Activated CD4-positive, alpha-beta T cell treated with anti-CD3 and anti-CD28 coated beads, Interleukin-2, amount 50 U/mL, for 1 hour (primary cell): ENCODE data around the gene NCL.
"Not testable (repeated sequence)": the region's sequence is repeated elsewhere in the genome, so short reads cannot be mapped to it uniquely, and the experiment has no call there.

Source experiments
- DNase-seq: peaks from one replicate; pipeline ENCODE4 v3.0.0-alpha.2; 2020

The NCL gene

DNA sequence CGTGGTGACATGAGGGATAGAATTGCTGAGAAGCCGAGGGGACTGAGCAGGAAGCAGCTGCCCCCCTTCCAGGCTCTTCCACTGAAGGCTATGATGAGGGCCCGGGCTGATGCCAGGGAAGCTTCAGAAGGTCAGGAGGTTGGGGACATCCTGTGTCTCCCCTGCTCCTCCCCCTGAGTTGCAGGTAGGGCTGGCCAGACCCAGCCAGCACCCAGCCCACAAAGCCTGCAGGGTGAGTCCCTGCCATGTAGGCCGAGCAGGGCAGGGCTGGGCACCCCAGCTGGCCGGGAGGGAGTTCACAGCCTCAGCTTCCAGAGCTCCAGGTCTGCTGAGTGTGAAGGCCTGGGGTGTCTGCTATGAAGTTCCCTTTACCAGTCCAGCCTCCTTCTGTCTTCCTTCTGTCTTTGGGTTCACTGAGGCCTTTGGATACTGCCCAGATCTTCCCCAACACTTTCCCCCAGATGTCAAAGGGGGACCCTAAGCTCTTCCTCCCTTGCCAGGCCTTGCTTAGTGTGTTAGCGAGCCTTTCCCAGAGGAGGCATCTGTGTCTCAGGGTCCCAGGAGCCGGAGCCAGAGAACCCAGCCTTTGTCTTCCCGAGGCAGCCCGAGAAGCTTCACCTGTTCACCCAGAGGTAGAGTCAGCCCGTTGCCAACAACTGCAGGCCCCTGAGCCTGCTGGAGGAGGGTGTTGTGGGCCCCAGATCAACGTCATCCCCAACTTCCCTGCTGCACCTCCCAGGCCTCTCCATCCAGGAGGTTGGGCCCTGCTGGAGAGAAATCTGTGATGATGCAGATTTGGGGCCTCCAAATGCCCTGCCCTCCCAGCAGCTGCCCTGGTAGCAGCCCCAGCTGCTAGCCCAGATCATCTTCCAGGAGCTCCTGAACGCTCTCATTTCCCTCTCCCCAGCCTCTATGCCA lies 3.6 kb upstream of the NCL start:
- no peak for DNase-seq

DNA sequence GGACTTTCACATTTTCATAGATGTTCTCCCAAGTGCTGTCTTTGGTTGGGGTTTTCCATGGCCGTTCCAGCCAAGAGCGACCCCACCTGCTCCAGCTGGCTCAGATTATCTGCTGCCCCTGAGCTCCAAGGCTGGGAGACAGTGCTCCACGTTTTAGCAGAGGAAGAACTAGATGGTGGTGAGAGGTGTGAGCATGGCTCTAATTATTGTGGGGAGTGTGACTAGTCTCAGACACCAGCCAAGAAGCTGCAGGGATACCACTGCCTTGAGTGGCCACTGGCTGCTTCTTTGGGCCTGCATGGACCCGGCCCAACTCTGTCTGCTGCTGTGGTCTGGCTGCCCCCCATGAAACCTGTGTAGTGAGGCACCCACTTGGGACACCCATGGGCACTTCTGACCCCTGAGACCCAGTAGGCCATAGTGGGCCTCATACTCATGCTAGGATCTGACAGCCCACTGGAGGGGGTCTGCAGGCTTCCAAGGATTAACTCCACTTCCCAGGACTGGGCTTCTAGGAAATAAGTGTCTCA lies 2.8 kb upstream of the NCL start:
- DNase-seq: no peak

DNA sequence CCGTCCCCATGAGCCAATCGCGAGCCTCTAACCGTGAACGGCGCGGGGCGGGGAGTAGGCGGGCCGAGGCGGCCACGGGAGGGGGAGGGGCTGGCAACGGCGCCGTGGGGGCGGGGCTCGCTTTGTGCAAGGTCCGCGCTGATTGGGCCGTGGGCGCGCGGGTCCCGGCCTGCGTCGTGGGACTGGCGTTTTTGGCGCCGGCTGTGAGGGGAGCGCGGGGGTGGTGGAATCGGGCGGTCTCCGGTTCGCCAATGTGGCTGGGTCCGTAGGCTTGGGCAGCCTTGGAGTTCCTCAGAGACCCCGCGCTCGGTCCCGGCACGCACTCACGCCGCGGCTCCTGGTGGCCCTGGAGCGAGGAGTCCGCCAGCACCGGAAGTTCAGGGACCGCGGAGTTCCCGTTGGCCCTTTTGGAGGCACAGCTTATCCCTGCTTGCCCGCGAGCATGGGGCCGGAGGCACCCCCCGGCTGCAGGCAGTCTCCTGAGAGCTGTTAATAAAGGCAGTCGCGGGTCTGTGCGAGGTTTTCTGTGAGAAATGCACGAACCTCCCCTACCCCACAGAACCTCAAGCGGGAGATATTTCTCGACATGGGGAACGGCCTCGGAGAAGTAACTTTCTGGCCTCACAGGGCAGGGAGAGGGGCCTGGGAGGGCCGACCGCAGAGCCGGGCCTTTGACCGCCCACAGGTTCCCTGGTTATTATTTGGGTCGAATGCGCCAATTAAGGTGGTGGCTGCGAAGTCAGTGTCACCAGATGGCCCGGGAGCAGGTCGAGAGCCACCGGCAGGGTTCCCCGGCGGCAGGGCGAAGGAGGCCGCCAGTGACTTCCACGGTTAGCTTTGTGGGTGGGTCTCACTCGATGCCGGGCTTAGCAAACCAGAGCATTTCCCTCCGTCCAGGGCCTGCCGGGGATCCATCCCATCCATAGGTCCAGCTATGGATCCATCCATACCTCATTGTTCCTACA lies 574 bp upstream of the NCL start:
- DNase-seq: peak; percentile 98

DNA sequence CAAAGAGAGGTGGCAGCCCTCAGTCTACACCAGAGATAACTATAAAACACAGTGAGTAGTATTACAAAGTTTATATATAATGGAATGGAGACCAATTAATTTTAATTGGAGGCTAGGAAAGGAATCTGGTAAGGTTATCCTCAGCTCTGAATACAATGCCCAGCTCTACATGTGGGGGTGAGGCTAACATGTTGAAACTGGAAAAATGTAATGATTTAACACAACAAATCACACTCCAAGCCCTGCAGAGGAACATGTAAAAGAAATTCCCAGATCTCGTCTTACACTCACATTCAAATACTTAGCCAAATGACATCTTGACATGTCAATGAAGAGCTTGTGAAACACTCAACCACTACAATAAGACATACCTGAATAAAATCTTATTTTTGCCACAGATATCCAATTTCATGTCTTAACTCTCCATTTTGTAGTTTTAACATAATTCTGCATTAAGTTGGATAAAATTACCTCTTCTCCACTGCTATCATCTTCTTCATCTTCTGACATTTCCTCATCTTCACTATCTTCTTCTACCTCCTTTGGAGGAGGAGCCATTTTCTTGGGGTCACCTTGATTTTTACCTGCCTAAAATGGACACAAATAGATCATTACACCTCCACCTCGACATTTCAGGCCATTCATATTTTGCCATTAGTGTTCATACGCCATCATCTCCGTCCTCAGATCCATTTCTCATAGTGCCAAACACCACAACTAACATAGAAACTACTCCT lies 1.4 kb downstream of the NCL start:
- no peak for DNase-seq

DNA sequence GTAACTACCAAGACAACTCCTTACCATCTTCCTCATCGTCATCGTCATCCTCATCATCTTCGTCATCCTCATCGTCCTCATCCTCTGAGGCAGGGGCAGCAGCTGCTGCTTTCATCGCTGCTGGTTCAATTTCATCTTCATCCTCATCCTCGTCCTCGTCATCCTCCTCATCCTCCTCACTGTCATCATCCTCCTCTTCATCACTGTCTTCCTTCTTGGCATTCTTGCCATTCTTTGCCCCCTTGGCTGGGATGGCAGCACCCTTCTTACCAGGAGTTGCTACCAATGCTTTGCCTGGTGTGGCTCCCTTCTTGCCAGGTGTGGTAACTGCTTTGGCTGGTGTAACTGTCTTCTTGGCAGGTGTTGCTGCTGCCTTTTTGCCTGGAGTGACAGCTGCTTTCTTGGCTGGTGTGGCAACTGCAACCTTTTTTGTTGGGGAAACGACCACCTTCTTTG lies 2.7 kb downstream of the NCL start:
- DNase-seq: no peak

DNA sequence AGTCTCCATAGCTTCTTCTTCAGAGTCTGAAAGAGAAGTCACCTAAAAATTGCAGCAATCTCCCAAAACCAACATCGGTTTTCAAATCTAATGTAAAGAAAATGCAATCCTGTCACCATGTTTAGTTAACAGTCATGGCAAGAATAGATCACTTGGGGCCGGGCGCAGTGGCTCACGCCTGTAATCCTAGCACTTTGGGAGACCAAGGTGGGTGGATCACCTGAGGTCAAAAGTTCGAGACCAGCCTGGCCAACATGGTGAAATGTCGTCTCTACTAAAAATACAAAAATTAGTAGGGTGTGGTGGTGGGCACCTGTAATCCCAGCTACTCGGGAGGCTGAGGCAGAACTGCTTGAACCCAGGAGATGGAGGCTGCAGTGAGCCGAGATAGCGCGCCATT lies 3.4 kb downstream of the NCL start:
- DNase-seq: not testable (repeated sequence)

DNA sequence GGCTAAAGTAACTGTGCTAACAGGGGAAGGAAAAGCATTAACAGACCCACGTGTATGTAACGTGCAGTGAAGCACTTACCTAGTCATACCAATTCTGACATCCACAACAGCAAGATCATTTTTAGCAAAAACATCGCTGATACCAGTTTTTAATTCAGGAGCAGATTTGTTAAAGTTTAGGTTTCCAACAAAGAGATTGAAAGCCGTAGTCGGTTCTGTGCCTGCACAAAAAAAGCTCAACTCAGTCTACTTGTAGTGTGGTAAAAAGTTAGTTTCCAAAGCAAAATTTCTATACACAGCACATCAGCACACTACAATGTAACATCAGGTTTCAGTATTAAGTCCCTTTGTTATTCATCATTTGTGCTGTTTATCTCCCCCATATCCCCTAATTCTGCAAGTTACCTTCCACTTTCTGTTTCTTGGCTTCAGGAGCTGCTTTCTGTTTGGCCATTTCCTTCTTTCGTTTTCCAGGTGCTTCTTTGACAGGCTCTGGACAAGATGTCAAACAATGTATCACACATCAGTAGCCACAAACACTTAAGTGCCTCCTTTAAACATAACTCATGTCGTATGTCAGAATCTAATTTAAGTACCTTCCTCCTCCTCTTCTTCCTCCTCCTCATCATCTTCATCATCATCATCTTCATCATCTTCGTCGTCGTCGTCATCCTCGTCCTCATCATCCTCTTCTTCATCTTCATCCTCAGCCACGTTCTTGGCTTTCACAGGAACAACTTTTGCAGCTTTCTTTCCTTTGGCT lies 4.0 kb downstream of the NCL start:
- no peak for DNase-seq

DNA sequence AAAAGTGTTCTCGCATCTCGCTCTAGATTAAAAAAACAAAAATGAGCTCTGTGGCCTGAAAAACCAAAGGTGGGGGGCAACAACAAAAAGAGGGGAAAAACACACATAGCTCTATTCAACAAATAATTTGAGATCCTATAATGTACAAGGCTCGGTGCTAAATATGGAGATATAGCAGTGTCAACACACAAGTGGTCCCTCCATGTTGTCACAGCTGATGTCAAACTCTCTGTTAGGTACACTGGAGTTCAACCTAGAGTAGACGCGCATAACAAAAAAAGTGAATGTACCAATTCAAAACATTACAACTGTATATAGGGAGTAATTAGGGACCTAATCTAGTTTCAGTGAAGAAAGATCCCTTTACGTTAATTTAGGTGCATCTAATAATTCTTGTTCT lies 5.9 kb downstream of the NCL start:
- DNase-seq: no peak

DNA sequence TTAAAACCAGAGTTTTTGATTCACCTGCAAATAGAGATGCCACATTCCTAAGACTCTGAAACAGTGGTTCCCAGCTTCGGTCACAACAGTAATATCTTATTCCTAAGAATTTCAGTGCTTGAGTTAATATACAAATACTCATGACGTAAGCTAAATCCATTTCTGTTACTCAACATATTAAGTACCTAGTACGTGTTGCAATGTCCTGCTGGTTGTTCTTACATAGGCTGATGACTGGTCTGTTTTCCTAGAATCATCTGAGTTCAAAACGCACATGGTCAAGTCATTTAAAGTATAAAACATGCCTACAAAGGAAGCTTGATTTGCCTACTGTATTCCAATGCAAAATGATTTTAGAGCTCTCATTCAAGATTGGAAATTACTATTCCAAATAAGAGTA lies 7.2 kb downstream of the NCL start:
- DNase-seq: no peak

DNA sequence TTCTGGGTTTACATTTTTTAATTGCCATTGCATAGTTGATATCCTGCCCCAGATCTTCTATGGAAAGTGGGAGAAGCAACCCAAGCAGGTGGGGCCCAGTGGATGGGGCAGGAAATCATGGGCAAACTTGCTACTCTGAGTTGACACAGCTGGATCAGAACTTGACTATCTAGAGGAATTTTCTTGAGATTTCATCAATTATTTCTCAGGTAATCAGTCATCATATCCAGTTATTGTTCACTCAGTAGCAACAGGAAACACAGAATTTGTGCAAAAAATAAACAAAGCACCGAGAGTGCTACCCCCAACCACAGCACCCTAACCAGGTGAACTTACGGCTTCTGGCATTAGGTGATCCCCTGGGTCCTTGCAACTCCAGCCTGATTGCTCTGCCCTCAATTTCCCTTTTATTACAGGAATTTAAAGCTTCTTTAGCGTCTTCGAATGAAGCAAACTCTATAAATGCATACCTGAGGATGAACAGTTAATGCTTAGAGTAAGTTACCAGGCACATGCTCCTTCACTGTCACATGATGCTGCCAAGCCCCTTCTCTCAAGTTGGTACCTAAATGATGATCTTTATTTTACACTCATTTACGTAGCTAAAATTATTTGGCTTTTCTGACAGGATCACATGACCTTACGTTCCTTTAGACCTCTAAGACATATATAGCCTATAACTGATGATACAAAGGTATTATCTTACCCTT lies 7.8 kb downstream of the NCL start:
- DNase-seq: no peak

DNA sequence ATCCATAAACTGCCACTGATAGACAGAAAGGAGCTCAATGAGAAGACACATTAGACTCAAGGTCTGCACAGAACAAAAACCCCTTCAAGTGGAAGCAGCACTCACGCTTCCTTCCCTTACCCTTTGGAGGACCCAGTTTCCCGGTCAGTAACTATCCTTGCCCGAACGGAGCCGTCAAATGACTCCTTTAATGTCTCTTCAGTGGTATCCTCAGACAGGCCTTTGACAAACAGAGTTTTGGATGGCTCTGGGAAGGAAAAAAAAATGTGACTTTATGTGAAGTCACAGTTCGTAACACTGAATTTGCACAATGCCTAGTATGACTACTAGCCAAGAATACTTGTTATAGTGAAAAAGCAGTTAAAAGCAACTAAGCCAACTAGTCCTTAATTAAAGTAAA lies 8.4 kb downstream of the NCL start:
- no peak for DNase-seq

DNA sequence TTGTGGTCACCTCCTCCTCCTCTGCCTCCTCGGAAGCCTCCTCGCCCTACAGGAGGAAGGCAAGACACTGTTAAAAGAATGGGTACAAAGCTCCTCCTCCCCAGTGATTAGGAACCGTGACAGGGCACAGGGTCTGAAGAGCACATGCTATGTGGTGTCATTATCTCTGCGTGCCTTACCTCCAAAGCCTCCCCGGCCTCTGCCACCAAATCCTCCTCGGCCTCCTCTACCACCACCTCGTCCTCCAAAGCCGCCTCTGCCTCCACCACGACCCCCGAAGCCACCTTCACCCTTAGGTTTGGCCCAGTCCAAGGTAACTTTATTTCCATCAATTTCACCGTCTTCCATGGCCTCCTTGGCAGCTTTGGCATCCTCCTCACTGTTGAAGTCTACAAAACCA lies 9.1 kb downstream of the NCL start:
- DNase-seq: no peak

DNA sequence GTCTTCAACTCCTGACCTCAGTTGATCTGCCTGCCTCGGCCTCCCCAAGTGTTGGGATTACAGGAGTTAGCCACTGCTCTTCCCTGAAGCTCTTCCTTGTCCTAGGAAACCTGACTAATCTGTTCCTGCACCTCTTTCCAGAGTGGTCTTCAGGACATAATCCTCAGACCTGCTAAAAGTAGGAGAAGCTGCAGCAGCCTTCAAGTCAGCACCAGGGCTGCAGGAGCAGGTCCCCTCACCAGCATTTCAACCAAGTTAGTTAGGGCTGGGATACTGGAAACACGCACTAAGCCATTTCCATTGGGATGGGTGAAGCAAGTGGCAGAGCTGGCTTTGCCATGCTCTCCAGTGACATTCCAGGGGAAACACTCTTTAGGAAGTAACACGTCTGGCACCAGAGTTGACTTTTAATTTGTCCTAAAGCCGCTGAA lies 9.9 kb downstream of the NCL start:
- DNase-seq: no peak

DNA sequence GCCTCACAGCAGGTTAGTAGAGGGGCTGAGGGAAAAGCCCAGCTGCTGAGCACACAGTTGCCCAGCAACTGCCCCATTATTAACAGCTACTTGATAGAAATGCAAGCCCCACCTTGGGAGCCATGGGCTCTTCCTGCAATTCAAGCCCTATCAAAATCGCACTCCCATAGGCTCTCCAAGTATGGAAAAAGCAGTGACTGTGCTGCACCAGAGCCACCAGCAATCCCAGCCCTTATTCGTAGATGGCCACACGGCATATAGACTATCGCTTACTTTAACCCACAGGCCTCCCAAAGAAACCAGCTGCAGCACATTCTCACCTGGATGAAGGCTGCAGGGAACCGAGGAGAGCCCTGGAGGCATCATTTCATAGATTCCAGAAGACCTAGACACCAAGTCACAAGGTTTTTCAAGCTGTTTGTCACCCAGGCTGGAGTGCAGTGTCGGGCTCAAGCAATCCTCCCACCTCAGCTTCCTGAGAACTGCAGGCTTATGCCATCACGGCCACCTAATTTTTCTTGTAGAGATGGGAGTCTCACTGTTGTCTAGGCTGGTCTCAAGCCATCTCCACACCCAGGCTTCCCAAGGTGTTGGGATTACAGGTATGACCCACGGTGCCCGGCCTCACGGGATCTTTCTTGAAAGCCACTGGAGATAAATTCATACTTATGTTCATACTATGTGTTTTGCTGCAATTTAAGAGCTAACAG lies 11.3 kb downstream of the NCL start:
- DNase-seq: no peak

DNA sequence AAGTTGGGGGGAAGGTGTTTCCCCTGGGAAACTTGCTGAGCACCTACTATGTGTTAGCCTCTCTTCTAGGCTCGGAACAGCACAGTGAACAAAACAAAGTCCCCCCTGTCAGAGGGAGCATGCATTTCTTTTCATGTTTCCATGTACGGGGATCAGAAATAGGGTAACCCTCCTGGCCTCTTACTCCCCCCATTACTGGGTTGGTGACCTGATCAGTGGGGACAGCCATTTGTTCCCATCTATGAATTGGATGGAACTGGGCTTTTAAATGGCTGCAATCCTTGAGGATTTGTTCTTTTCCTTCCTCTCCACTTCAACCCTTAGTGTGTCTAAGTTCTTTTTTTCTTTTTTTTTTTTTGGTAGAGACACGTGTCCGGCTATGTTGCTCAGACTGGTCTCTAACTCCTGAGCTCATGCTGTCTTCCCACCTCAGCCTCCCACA lies 13.7 kb downstream of the NCL start:
- DNase-seq: no peak

DNA sequence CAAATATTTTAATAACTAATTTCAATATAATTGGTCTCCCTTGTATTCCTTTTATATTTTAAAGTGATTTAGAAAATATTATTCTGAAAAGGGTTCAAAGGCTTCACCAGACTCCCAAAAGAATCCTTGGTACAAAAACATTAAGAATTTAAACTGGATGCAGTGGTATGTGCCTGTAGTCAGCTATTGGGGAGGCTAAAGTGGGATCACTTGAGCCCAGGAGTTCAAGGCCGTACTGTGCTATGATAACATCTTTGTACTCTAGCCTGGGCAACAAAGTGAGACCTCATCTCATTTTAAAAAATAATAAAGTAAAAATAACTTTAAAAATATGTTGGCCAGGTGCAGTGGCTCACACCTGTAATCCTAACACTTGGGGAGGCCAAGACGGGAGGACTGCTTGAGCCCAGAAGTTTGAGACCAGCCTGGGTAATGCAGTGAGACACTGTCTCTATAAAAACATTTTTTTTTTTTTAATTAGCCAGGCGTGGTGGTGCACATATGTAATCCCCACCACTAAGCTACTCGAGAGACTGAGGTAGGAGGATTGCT lies 14.7 kb downstream of the NCL start:
- no peak for DNase-seq

DNA sequence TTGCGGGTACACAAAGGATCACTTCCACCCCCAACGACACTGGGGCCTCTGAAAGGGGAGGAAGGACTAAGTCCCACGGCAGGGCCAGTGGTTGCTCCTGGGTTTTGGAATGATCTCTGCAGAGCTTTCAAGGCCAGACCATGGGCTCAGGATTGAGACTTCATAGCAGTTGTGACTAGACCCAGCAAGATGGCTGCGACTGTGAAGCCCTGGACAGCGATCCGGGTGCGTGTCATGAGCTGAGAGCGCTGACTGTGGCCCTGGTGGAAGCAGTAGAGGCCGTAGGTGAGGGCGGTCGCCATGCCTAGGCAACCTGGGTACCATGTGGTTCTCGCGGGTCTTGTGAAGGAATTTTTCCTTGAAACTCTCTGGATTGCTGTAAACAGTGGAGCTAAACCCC lies 27.3 kb downstream of the NCL start:
- DNase-seq: no peak

DNA sequence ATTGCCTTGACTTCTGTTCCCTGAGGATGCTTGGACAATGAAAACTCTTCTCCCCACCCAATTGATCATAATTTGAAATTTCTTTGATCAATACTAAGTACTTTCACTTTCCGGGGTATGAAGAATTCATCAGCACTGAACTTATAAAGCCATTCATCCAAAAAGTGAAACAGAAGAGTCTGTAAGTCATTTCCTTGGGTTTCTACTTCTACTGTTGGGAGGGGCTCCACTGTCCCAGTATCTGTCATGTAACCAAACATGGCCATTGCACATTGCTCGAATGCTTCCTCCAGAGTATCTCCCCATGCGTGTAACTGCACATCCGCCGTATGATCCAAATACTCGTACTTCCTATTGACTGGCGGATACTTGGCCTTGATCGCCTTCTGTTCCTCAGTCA lies 30.3 kb downstream of the NCL start:
- DNase-seq: no peak

DNA sequence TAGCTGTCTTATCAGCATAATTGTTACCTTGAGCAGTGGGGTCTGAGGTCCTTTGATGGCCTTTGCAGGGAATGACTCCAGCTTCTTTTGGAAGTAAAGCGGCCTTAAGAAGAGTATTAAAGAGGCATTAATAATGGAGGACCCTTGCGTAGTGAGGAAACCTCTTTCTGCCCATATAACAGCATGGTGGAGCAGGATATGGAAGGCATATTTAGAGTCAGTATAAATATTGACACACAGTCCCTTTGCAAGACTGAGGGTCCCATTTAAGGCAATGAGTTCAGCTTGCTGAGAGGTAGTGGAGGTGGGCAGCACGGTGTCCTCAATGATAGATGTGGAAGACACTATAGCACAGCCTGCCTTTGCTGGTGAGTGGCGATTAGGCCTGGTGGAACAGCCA lies 32.7 kb downstream of the NCL start:
- DNase-seq: no peak

DNA sequence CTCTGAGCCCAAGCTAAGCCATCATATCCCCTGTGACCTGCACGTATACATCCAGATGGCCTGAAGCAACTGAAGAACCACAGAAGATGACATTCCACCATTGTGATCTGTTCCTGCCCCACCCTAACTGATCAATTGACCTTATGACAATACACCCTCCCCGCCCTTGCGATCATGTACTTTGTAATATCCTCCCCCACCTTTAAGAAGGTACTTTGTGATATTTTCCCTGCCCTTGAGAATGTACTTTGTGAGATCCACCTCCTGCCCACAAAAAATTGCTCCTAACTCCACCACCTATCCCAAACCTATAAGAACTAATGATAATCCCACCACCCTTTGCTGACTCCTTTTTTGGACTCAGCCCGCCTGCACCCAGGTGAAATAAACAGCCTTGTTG lies 33.8 kb downstream of the NCL start:
- DNase-seq: not testable (repeated sequence)
